H9 (cell line): ENCODE measurements around the gene XPC. TPM values are rescaled to one million over a fixed set of nuclear protein-coding genes. Genes with fewer than 3 reads are reported as not detected.

Experiments
- DNase-seq: peaks from one replicate; pipeline ENCODE4 v3.0.0-alpha.2; 2017
- H2AFZ ChIP-seq: one replicate; pipeline ENCODE4 v1.6.1; 2013; ENCODE audit warnings: mild to moderate bottlenecking, low read length, control low read depth, moderate library complexity
- H2AK5ac ChIP-seq: 2 replicates; pipeline ENCODE4 v1.6.1; 2013; ENCODE audit warnings: low read length, control low read depth, mixed read lengths; ENCODE audit not compliant: insufficient read length
- H2BK120ac ChIP-seq: one replicate; pipeline ENCODE4 v1.6.1; 2013; ENCODE audit warnings: low read depth, mild to moderate bottlenecking, low read length, control low read depth, inconsistent platforms; ENCODE audit not compliant: poor library complexity, severe bottlenecking
- H2BK12ac ChIP-seq: 2 replicates; pipeline ENCODE4 v1.6.1; 2013; ENCODE audit warnings: low read length, control low read depth, mixed read lengths, low read depth; ENCODE audit not compliant: insufficient read length
- H2BK15ac ChIP-seq: 2 replicates; pipeline ENCODE4 v1.6.1; 2013; ENCODE audit warnings: low read depth, low read length, control low read depth
- H2BK20ac ChIP-seq: one replicate; pipeline ENCODE4 v1.6.1; 2013; ENCODE audit warnings: low read depth, mild to moderate bottlenecking, low read length, control low read depth, inconsistent platforms; ENCODE audit not compliant: poor library complexity, severe bottlenecking
- H2BK5ac ChIP-seq: 2 replicates; pipeline ENCODE4 v1.6.1; 2013; ENCODE audit warnings: low read length, control low read depth, mixed read lengths; ENCODE audit not compliant: insufficient read length
- H3K14ac ChIP-seq: 2 replicates; pipeline ENCODE4 v1.6.1; 2013; ENCODE audit warnings: low read length, control low read depth; ENCODE audit not compliant: insufficient read depth
- H3K18ac ChIP-seq: 2 replicates; pipeline ENCODE4 v1.6.1; 2013; ENCODE audit warnings: low read depth, mild to moderate bottlenecking, mixed read lengths, low read length, control low read depth; ENCODE audit not compliant: insufficient read length
- H3K23ac ChIP-seq: 2 replicates; pipeline ENCODE4 v1.6.1; 2013; ENCODE audit warnings: low read length, control low read depth, mixed read lengths, low read depth; ENCODE audit not compliant: insufficient read length
- H3K23me2 ChIP-seq: 2 replicates; pipeline ENCODE4 v1.6.1; 2013; ENCODE audit warnings: low read depth, mild to moderate bottlenecking, mixed read lengths, low read length, control low read depth; ENCODE audit not compliant: insufficient read length, poor library complexity, severe bottlenecking
- H3K27ac ChIP-seq: 2 replicates; pipeline ENCODE4 v1.5.1; 2013; ENCODE audit warnings: low read length, control low read depth, mixed read lengths, low read depth; ENCODE audit not compliant: insufficient read length
- H3K27me3 ChIP-seq: 2 replicates; pipeline ENCODE4 v1.6.1; 2013; ENCODE audit warnings: low read length, control low read depth, inconsistent platforms; ENCODE audit not compliant: insufficient read depth
- H3K4ac ChIP-seq: 2 replicates; pipeline ENCODE4 v1.6.1; 2013; ENCODE audit warnings: low read depth, mild to moderate bottlenecking, control low read depth, inconsistent platforms, low read length, moderate library complexity
- H3K4me1 ChIP-seq: 2 replicates; pipeline ENCODE4 v1.6.1; 2013; ENCODE audit warnings: low read length, control low read depth, inconsistent platforms; ENCODE audit not compliant: insufficient read depth
- H3K4me2 ChIP-seq: 2 replicates; pipeline ENCODE4 v1.6.1; 2013; ENCODE audit warnings: low read length, control low read depth, mixed read lengths; ENCODE audit not compliant: insufficient read length, insufficient read depth
- H3K56ac ChIP-seq: 2 replicates; pipeline ENCODE4 v1.6.1; 2013; ENCODE audit warnings: low read depth, mild to moderate bottlenecking, mixed read lengths, low read length, control low read depth; ENCODE audit not compliant: insufficient read length
- H3K79me1 ChIP-seq: 2 replicates; pipeline ENCODE4 v1.6.1; 2013; ENCODE audit warnings: low read depth, mild to moderate bottlenecking, moderate library complexity, low read length, control low read depth, inconsistent platforms; ENCODE audit not compliant: insufficient read depth, poor library complexity, severe bottlenecking
- H3K79me2 ChIP-seq: 2 replicates; pipeline ENCODE4 v1.6.1; 2013; ENCODE audit warnings: low read length, control low read depth, inconsistent platforms; ENCODE audit not compliant: insufficient read depth
- H3K9ac ChIP-seq: 2 replicates; pipeline ENCODE4 v1.6.1; 2013; ENCODE audit warnings: low read length, control low read depth, mixed read lengths; ENCODE audit not compliant: insufficient read length; ENCODE audit errors: extremely low read depth
- H3K9me3 ChIP-seq: one replicate; pipeline ENCODE4 v1.6.1; 2013; ENCODE audit warnings: low read depth, low read length, inconsistent platforms; ENCODE audit not compliant: control insufficient read depth
- H3T11ph ChIP-seq: one replicate; pipeline ENCODE4 v1.6.1; 2013; ENCODE audit warnings: mild to moderate bottlenecking, low read length, control low read depth, inconsistent platforms
- H4K20me1 ChIP-seq: one replicate; pipeline ENCODE4 v1.6.1; 2013; ENCODE audit not compliant: control insufficient read depth, insufficient read length, insufficient read depth
- H4K5ac ChIP-seq: 2 replicates; pipeline ENCODE4 v1.6.1; 2013; ENCODE audit warnings: low read depth, mild to moderate bottlenecking, mixed read lengths, low read length, control low read depth; ENCODE audit not compliant: insufficient read length
- H4K8ac ChIP-seq: replicated peaks from 2 replicates; pipeline ENCODE4 v1.6.1; 2013; ENCODE audit warnings: low read length, control low read depth, mixed read lengths, low read depth; ENCODE audit not compliant: insufficient read length
- H4K91ac ChIP-seq: 2 replicates; pipeline ENCODE4 v1.6.1; 2013; ENCODE audit warnings: low read depth, mild to moderate bottlenecking, moderate library complexity, mixed read lengths, low read length, control low read depth; ENCODE audit not compliant: insufficient read length
- H3K27ac Mint-ChIP-seq, 3 experiments: 2 replicates in 2 of 3; 3 replicates in 1 of 3; pipeline ENCODE4 v1.8.0; 2020 to 2021; ENCODE audit warnings: mixed read lengths in 3 of 3, mild to moderate bottlenecking in 1 of 3, moderate library complexity in 1 of 3
- H3K27me3 Mint-ChIP-seq: 2 replicates; pipeline ENCODE4 v1.8.0; 2021; ENCODE audit warnings: low read depth, mild to moderate bottlenecking, moderate library complexity, mixed read lengths
- H3K36me3 Mint-ChIP-seq, 3 experiments: 2 replicates in 2 of 3; 3 replicates in 1 of 3; pipeline ENCODE4 v1.8.0; 2020 to 2021; ENCODE audit warnings: low read depth in 3 of 3, mixed read lengths in 3 of 3; ENCODE audit not compliant: insufficient read depth in 1 of 3
- H3K4me1 Mint-ChIP-seq, 2 experiments: 2 replicates each; pipeline ENCODE4 v1.8.0; 2020; ENCODE audit warnings: mixed read lengths in 2 of 2
- H3K4me3 Mint-ChIP-seq, 2 experiments: 2 replicates in 1 of 2; 3 replicates in 1 of 2; pipeline ENCODE4 v1.8.0; 2020 to 2021; ENCODE audit warnings: mild to moderate bottlenecking in 2 of 2, mixed read lengths in 2 of 2, moderate library complexity in 1 of 2
- H3K9me3 Mint-ChIP-seq, 2 experiments: 2 replicates in 1 of 2; 3 replicates in 1 of 2; pipeline ENCODE4 v1.8.0; 2020; ENCODE audit warnings: mild to moderate bottlenecking in 2 of 2, mixed read lengths in 2 of 2, moderate library complexity in 1 of 2
- WGBS: extraction: QIAGEN DNeasy Blood & Tissue Kit; methylation state at CpG from one replicate; pipeline ENCODE4 v1.1.7; 2013; ENCODE audit warnings: missing lambda C conversion rate, low lambda C conversion rate, mixed read lengths; ENCODE audit not compliant: insufficient read length; ENCODE audit errors: extremely low coverage; 5-methylcytosine and 5-hydroxymethylcytosine counted together
- total RNA-seq: library from RNA; stranded (reverse); gene quantifications from 2 replicates; pipeline ENCODE4 v1.2.1, GENCODE V29; 2021
- TF ChIP-seq, protein P1 (sequence below): fragments of 200-600 bp; sonication (generic); conservative IDR thresholded peaks from 3 replicates; pipeline ENCODE4 v1.8.0; 2021; ENCODE audit warnings: antibody characterized with exemption, mild to moderate bottlenecking

Gene XPC
- total RNA-seq, 1 experiment from 2014 or later = 30.3 TPM

GRCh38 chr3:14194865-14195264 lies 16.5 kb upstream of the XPC start:
- peaks cover 25 to 46% (median 41%) of the 10 kb centered on the region in 3 experiments; a peak in 6 of 7 replicates for H3K36me3 Mint-ChIP-seq
- peaks cover 2% of the 10 kb centered on the region; the same call in 1 of the 2 replicates for H3K79me2 ChIP-seq

More at GRCh38 chr3:14194865-14195264, 16.5 kb upstream of the XPC start:
- Histone ChIP-seq H2AFZ (no peak overlapping the region), H3K27ac (no peak overlapping the region), H4K5ac (no peak overlapping the region), H3T11ph (no peak overlapping the region), H3K23me2 (no peaks in the 10 kb centered on the region), H2BK5ac (no peak overlapping the region), H3K18ac (no peak overlapping the region), H3K56ac (no peak overlapping the region), H2BK15ac (no peak overlapping the region), H2AK5ac (no peak overlapping the region), H4K91ac (no peak overlapping the region), H3K4me2 (no peak overlapping the region), H3K9me3 (no peaks in the 10 kb centered on the region), H3K79me1 (peaks cover 4% of the 10 kb centered on the region), H4K8ac (no peak overlapping the region), H3K4me1 (no peaks in the 10 kb centered on the region), H2BK120ac (no peak overlapping the region), H3K23ac (no peak overlapping the region), H3K14ac (no peak overlapping the region), H3K4ac (no peak overlapping the region), H2BK12ac (no peak overlapping the region), H3K27me3 (no peaks in the 10 kb centered on the region), H2BK20ac (no peak overlapping the region), H4K20me1 (no peaks in the 10 kb centered on the region), H3K9ac (no peak overlapping the region)
- no peak for DNase-seq
- H3K27me3 Mint-ChIP-seq = no peaks in the 10 kb centered on the region
- H3K4me3 Mint-ChIP-seq = no peak overlapping the region
- peaks cover 15 to 16% of the 10 kb centered on the region in 2 experiments for H3K4me1 Mint-ChIP-seq
- H3K27ac Mint-ChIP-seq = no peak overlapping the region
- TF ChIP-seq, protein P1, sequence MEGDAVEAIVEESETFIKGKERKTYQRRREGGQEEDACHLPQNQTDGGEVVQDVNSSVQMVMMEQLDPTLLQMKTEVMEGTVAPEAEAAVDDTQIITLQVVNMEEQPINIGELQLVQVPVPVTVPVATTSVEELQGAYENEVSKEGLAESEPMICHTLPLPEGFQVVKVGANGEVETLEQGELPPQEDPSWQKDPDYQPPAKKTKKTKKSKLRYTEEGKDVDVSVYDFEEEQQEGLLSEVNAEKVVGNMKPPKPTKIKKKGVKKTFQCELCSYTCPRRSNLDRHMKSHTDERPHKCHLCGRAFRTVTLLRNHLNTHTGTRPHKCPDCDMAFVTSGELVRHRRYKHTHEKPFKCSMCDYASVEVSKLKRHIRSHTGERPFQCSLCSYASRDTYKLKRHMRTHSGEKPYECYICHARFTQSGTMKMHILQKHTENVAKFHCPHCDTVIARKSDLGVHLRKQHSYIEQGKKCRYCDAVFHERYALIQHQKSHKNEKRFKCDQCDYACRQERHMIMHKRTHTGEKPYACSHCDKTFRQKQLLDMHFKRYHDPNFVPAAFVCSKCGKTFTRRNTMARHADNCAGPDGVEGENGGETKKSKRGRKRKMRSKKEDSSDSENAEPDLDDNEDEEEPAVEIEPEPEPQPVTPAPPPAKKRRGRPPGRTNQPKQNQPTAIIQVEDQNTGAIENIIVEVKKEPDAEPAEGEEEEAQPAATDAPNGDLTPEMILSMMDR = no peak
- WGBS = no CpG with 5 or more reads among the region's 4 CpGs
- no peaks in the 10 kb centered on the region; a peak in 2 of 5 replicates for H3K9me3 Mint-ChIP-seq
